M059J (cell line): ENCODE data around the gene CTDP1. TPM values are rescaled to one million over a fixed set of nuclear protein-coding genes. Genes with fewer than 3 reads are reported as not detected.

Source experiments
- DNase-seq: peaks from one replicate; pipeline ENCODE4 v3.0.0-alpha.2; 2012; ENCODE audit warnings: low read depth
- total RNA-seq: library from RNA; depleted of rRNA; stranded (reverse); fragments of >200 nt; shearing (Covaris generic); gene quantifications from 2 replicates; pipeline ENCODE4 v1.2.3, GENCODE V29; 2014; rRNA removed

The CTDP1 gene
- total RNA-seq, 1 experiment from 2014 or later = 21.3 TPM

DNA sequence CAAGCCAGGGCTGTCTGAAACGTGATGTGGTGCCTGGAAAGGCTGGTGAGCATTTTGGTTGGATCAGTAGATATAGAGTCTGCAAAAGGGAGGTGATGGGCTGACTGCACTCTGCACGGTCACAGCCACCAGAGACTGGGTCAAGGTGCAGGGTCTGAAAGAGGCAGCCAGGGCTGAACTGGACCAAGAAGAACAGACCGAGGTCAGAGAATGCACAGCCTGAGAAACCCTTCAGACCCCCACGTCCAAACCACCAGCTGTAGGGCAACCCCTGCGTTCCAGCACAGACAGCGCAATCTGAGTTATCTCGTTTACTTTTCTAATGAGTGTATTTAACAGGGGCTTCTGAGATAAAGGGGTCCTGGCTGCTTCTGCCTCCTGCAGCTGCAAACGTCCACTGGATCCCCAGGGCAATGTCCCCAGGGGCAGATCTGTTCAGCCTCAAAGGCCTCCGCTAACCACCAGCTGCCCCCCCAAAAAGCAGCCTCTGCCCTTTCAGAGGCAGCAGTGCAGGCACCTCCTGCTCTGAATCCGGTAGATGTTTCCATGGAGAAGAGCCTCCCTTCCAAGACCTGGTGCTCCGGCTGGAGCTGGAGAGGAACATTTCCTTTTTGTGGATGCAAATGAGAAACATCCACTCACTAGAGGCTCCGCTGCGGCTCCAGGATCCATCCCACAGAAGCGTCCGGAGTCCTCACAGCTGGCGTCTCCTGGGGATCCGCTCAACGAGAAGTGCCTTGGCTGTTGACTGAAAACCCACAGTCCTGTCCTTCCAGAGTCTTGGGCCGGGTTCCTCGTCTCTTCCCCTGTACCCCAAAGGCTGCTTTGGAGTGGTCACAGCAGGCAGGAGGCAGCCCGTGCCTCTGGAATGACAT is 117.2 kb downstream of the CTDP1 start:
- peak; percentile 5 for DNase-seq

DNA sequence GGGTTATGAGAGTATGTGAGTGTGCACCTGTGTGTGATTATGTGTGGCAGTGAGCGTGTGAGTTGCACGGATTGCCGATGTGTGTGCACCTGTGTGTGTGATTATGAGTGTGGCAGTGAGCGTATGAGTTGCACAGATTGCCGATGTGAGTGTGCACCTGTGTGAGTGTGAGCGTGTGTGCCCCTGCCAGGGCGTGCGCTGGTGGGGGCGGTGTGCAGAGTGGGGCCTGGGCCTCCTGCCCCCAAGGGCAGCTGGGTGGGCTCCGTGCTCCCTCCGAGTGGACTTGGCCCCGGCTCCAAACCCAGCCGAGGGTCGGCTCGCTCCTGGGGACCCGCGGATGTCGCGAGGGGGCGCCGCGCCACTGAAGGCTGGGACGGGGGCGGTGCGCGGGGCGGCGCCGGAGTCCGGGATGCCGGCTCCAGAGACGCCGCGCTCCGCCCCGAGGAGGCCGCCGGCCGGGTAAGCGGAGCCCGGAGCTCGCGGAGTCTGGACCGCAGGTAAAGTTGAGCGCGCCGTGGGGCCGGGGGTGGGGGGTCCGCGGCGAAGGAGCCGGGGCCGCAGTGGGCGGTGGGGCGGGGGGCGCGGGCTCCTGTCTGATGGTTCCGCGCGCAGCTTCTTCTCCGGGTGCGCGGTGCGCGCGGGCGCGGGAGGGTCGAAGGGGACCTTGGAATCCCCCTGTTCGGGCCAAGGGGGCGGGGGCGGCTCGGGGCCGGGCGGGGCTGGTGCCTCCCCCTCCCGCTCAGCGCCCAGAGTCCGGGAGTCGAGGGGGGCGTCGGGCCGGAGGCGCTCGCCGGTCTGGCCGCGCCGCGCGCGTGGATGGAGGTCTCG is 118.1 kb downstream of the CTDP1 start, which contains the start of gene KCNG2:
TSS of gene KCNG2 (plus strand) at position 421 of the 828 bp plus-strand sequence. CDS start 65,730 bp downstream, outside the sequence.
- no peak for DNase-seq

DNA sequence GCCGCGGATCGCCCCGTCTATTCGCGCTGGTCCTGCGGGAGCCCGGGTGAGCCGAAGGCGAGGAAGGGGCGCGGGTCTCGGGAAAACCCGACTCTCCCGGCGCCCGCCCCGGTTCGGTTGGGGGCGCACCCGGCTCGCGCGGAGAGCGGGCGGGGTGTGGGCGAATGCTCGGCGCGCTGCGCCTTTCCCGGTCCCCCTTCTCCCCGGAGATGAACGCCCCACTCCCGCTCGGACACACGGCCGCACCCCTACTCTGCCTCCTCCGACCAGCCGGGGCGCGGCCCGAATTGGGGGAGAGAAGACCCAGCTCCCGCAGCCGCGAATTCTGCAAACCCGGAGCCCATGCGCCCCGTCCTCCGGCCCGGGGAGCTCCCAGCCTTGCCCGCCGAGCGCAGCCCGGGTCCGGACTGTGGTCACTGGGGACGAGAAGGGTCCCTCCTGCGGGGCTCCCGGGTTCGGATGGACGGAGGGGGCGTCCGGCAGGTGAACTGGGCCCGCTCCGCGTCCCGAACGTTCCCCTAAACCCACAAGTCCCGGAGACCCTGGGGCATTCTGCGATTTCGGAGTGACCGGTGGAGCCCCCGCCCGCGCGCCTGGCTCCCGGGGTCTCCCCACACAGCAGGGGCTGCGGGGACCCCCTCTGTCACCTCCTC is 118.9 kb downstream of the CTDP1 start:
- DNase-seq = no peak

DNA sequence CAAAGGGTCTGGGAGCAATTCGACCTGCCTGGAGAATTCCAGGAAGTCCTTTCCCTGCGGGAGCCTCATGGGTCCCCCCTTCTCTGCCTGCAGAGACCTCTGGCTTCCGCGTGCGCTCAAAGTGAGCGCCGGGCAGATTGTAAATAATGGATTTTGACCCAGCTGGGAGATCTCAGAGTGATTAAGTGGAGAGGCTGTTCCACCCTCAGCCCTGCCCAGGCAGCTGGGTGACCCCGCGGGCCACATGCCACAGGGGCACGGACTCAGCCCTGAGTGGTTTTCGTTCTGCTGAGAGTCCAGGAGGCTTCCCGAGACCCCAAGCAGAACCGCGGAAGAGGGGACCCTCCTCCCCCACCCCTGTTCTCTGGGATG is 119.4 kb downstream of the CTDP1 start:
- DNase-seq = no peak

- DNase-seq = no peak
Observed at GRCh38 chr18:79799619-79800370, 120.2 kb downstream of the CTDP1 start.

- no peak for DNase-seq
Observed at GRCh38 chr18:79800371-79801180, 121.0 kb downstream of the CTDP1 start.

GRCh38 chr18:79801217-79801616 is 121.6 kb downstream of the CTDP1 start:
- DNase-seq = no peak

- DNase-seq = no peak
Observed at GRCh38 chr18:79801641-79802040, 122.0 kb downstream of the CTDP1 start.

DNA sequence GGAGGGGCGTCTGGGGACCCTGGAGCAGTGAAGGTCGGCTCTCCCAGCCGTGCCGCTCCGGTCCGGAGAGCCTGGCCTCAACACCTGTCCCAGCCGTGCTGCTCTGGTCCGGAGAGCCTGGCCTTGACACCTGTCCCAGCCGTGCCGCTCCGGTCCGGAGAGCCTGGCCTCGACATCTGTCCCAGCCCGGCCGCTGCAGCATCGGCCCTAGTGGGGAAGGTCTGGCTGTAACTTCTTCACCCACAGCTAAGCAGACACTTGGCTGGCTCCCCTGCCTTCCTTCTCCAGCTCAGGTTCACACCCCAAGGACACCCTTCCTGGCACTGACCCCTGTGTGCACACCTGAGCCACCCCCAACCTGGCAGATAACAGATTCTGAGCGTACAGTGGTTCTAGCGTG is 122.7 kb downstream of the CTDP1 start:
- DNase-seq = no peak

- DNase-seq = no peak
Observed at GRCh38 chr18:79803611-79804051, 124.0 kb downstream of the CTDP1 start.

Other genes with a start within 250 kb of the CTDP1 start
- not detected in 2 replicates for gene KCNG2, start 118.1 kb downstream of the CTDP1 start, total RNA-seq